Measurements from ENCODE around the gene LPAR1. TPM values are rescaled to one million over a fixed set of nuclear protein-coding genes. Genes with fewer than 3 reads are reported as not detected.

LPAR1 gene
- total and polyA plus RNA-seq, 2 of the 8 experiments (the other 6 are each of a cell fraction or from before 2014, with no cell fraction given), result 3.4 to 5.1 TPM

- no peak for TF ChIP-seq CHD7 (IDR thresholded peaks at IDR 0.05; ENCODE audit: insufficient replicate concordance, low read length)
- TF ChIP-seq MAFK (IDR thresholded peaks at IDR 0.05; ENCODE audit: low read depth, low read length), result no peak
- no peak for TF ChIP-seq SAP30 (IDR thresholded peaks at IDR 0.05; ENCODE audit: insufficient read depth, insufficient replicate concordance, low read length)
- no peak for TF ChIP-seq CTBP2 (IDR thresholded peaks at IDR 0.05; ENCODE audit: borderline replicate concordance, insufficient read depth, insufficient read length, low read length)
- TF ChIP-seq POLR2AphosphoS5 (IDR thresholded peaks at IDR 0.05; ENCODE audit: low read depth, low read length), result no peak
- TF ChIP-seq POLR2A (IDR thresholded peaks at IDR 0.05; ENCODE audit: control extremely low read depth in 1 of 2, low read depth in 2 of 2, low read length in 2 of 2), result no peak
- no peak for TF ChIP-seq EGR1 (IDR thresholded peaks at IDR 0.05; ENCODE audit: borderline replicate concordance, low read depth, low read length)
- TF ChIP-seq JUND (IDR thresholded peaks at IDR 0.05; ENCODE audit: low read length), result no peak
- no peak for TF ChIP-seq YY1 (IDR thresholded peaks at IDR 0.05; ENCODE audit: low read depth, low read length)
Observed at GRCh38 chr9:111051400-111051799, 13.1 kb upstream of the LPAR1 start (continued).
